ENCODE measurements around the gene NTMT1.

DNA sequence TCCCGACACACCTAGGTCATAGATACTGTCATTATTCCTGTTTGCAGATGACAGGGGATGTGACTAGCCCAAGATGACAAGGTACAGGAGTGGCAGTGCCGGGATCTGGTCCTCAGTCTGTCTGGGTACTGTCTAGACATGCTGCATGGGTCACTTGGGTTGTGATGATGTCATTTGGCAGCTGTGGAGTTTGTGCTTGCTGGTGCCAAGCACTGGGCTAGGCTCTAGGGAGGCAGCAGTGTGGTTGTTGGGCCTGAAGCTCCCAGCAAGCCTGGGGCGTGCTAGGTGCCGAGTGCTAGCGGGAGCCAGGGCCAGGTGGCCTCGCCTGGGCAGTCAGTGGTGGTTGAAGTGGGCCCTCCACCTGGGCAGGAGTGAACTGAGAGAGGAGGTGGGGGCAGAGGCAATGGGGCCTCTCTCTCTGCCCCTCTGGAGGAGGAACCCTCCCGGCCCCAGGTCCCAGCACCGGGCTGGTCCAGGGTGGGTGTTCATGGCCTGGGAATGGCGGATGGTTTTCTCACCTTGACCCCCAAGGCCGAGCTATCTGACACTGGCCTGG is 24.8 kb downstream of the NTMT1 start:
- TF ChIP-seq, protein P1, sequence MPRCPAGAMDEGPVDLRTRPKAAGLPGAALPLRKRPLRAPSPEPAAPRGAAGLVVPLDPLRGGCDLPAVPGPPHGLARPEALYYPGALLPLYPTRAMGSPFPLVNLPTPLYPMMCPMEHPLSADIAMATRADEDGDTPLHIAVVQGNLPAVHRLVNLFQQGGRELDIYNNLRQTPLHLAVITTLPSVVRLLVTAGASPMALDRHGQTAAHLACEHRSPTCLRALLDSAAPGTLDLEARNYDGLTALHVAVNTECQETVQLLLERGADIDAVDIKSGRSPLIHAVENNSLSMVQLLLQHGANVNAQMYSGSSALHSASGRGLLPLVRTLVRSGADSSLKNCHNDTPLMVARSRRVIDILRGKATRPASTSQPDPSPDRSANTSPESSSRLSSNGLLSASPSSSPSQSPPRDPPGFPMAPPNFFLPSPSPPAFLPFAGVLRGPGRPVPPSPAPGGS (IDR thresholded peaks at IDR 0.05; ENCODE audit: borderline replicate concordance, insufficient read depth, low read depth, low read length, poor library complexity, severe bottlenecking): no peak
- no peak for TF ChIP-seq FOS (IDR thresholded peaks at IDR 0.05; ENCODE audit: borderline replicate concordance, extremely low read depth, insufficient read length)
- TF ChIP-seq CTCF (IDR thresholded peaks at IDR 0.05 in 2 of 3, conservative IDR thresholded peaks at IDR 0.05 in 1 of 3; ENCODE audit: control insufficient read depth in 2 of 3, extremely low read depth in 1 of 3, insufficient read depth in 1 of 3, low read depth in 3 of 3, low read length in 3 of 3): no peak
- TF ChIP-seq NBN (IDR thresholded peaks at IDR 0.05): no peak

All from GM12878 (cell line).